Measurements from ENCODE around the gene JMJD8.

The JMJD8 gene

DNA sequence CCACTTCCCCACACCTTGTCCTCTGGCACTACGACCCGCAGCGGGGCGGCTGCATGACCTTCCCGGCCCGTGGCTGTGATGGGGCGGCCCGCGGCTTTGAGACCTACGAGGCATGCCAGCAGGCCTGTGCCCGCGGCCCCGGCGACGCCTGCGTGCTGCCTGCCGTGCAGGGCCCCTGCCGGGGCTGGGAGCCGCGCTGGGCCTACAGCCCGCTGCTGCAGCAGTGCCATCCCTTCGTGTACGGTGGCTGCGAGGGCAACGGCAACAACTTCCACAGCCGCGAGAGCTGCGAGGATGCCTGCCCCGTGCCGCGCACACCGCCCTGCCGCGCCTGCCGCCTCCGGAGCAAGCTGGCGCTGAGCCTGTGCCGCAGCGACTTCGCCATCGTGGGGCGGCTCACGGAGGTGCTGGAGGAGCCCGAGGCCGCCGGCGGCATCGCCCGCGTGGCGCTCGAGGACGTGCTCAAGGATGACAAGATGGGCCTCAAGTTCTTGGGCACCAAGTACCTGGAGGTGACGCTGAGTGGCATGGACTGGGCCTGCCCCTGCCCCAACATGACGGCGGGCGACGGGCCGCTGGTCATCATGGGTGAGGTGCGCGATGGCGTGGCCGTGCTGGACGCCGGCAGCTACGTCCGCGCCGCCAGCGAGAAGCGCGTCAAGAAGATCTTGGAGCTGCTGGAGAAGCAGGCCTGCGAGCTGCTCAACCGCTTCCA is 50.6 kb downstream of the JMJD8 start:
- no peak for ATAC-seq (replicated peaks)
- H3K27me3 Mint-ChIP-seq: peaks cover 0 to 6% of the 10 kb centered on the region in 2 donors
- no peak for DNase-seq
- no peak overlapping the region for H3K4me3 Mint-ChIP-seq
- peaks cover 0 to 2% of the 10 kb centered on the region in 2 donors for H3K9me3 Mint-ChIP-seq
- H3K36me3 Mint-ChIP-seq (ENCODE audit: insufficient read depth): peaks cover 20% of the 10 kb centered on the region
- no peak overlapping the region for H3K27ac Mint-ChIP-seq
- peaks cover 7 to 11% of the 10 kb centered on the region in 2 donors for H3K4me1 Mint-ChIP-seq (ENCODE audit: low read depth in 2 of 2)

- no peak for DNase-seq
- peaks cover 17% of the 10 kb centered on the region for H3K36me3 Mint-ChIP-seq (ENCODE audit: insufficient read depth)
- H3K27me3 Mint-ChIP-seq: peaks cover 0 to 6% of the 10 kb centered on the region in 2 donors
- no peak overlapping the region for H3K4me3 Mint-ChIP-seq
- no peak for ATAC-seq (replicated peaks)
- no peak overlapping the region for H3K27ac Mint-ChIP-seq
- H3K4me1 Mint-ChIP-seq (ENCODE audit: low read depth in 2 of 2): peaks cover 7 to 10% of the 10 kb centered on the region in 2 donors
- H3K9me3 Mint-ChIP-seq: peaks cover 0 to 2% of the 10 kb centered on the region in 2 donors
Observed at GRCh38 chr16:632486-633335, 51.4 kb downstream of the JMJD8 start.

DNA sequence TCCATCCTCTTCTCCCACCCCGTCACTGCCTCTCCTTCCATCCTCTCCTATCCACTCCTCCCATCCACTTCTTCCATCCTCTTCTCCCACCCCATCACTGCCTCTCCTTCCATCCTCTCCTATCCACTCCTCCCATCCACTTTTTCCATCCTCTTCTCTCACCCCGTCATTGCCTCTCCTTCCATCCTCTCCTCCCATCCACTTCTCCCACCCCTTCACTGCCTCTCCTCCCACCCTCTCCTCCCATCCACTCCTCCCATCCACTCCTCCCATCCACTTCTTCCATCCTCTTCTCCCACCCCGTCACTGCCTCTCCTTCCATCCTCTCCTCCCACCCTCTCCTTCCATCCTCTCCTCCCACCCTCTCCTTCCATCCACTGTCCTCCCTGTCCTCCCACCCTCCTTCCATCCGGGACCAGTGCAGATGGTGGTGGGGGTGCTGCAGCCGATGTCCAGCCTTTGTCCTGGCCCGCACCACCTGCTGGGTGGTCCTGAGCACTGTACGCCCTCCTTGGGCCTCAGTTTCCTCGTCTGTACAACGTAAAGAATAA is 52.3 kb downstream of the JMJD8 start:
- Mint-ChIP-seq H3K36me3 (ENCODE audit: insufficient read depth) (peaks cover 9% of the 10 kb centered on the region), H3K27me3 (peaks cover 0 to 6% of the 10 kb centered on the region in 2 donors), H3K4me3 (no peak overlapping the region), H3K9me3 (peaks cover 0 to 2% of the 10 kb centered on the region in 2 donors), H3K27ac (no peak overlapping the region), H3K4me1 (ENCODE audit: low read depth in 2 of 2) (peaks cover 7 to 9% of the 10 kb centered on the region in 2 donors)
- no peak for ATAC-seq (replicated peaks)
- DNase-seq: no peak
